HepG2 (cell line): ENCODE data around the gene NMRAL1. TPM values are rescaled to one million over a fixed set of nuclear protein-coding genes. Genes with fewer than 3 reads are reported as not detected.
A peak's percentile ranks its signal among the peaks of the same experiment; 100 is the strongest.

Experiments used
- ARID2 ChIP-seq: sonication (generic); formaldehyde crosslinking; IDR thresholded peaks from 2 replicates; pipeline ENCODE4 v1.8.1; 2022; ENCODE audit warnings: mild to moderate bottlenecking, missing genetic modification reagents, borderline replicate concordance
- ATF5 ChIP-seq: sonication (generic); formaldehyde crosslinking; IDR thresholded peaks from 2 replicates; pipeline ENCODE4 v1.4.0; 2020; ENCODE audit warnings: mild to moderate bottlenecking, low read depth, missing genetic modification reagents
- CENPX ChIP-seq: sonication (generic); formaldehyde crosslinking; IDR thresholded peaks from 2 replicates; pipeline ENCODE4 v1.9.0; 2021; ENCODE audit warnings: mild to moderate bottlenecking, missing genetic modification reagents, moderate library complexity
- DPF2 ChIP-seq: sonication (generic); formaldehyde crosslinking; IDR thresholded peaks from 2 replicates; pipeline ENCODE4 v1.4.0; 2020; ENCODE audit warnings: mild to moderate bottlenecking, low read depth, missing genetic modification reagents, borderline replicate concordance
- GABPB1 ChIP-seq: IDR thresholded peaks from 2 replicates; pipeline ENCODE4 v1.6.1; 2016; ENCODE audit warnings: mild to moderate bottlenecking, missing genetic modification reagents, moderate library complexity, missing compliant biosample characterization
- GLI4 ChIP-seq: sonication (generic); formaldehyde crosslinking; IDR thresholded peaks from 2 replicates; pipeline ENCODE4 v1.5.1; 2020; ENCODE audit warnings: missing genetic modification reagents, mild to moderate bottlenecking, moderate library complexity, borderline replicate concordance
- GPN1 ChIP-seq: sonication (generic); formaldehyde crosslinking; IDR thresholded peaks from 2 replicates; pipeline ENCODE4 v1.5.1; 2020; ENCODE audit warnings: missing genetic modification reagents, borderline replicate concordance
- GTF2F1 ChIP-seq: fragments of 150-350 bp; IDR thresholded peaks from 2 replicates; pipeline ENCODE4 v1.6.1; 2014; ENCODE audit warnings: low read length
- HDAC6 ChIP-seq: fragments of 200-600 bp; sonication (generic); IDR thresholded peaks from 2 replicates; pipeline ENCODE4 v1.7.0; 2017; ENCODE audit warnings: mild to moderate bottlenecking, antibody characterized with exemption, low read length, low read depth
- HMG20A ChIP-seq: IDR thresholded peaks from 2 replicates; pipeline ENCODE4 v1.6.1; 2016; ENCODE audit warnings: borderline replicate concordance
- KLF15 ChIP-seq: sonication (generic); formaldehyde crosslinking; IDR thresholded peaks from 2 replicates; pipeline ENCODE4 v1.8.1; 2023; ENCODE audit warnings: borderline replicate concordance, mild to moderate bottlenecking, inconsistent platforms, missing genetic modification reagents, mixed read lengths
- MYC ChIP-seq: sonication (generic); formaldehyde crosslinking; IDR thresholded peaks from 2 replicates; pipeline ENCODE4 v1.9.0; 2021; ENCODE audit warnings: missing genetic modification reagents, borderline replicate concordance
- NR2F6 ChIP-seq, 2 experiments: IDR thresholded peaks; 2 replicates each; pipeline ENCODE4 v1.6.1; 2016; ENCODE audit warnings: antibody characterized with exemption in 1 of 2, mild to moderate bottlenecking in 1 of 2
- PRMT3 ChIP-seq: sonication (generic); formaldehyde crosslinking; IDR thresholded peaks from 2 replicates; pipeline ENCODE4 v1.8.1; 2022; ENCODE audit warnings: low read depth, mild to moderate bottlenecking, moderate library complexity, missing genetic modification reagents, borderline replicate concordance
- TOE1 ChIP-seq: sonication (generic); formaldehyde crosslinking; IDR thresholded peaks from 2 replicates; pipeline ENCODE4 v1.4.0; 2020; ENCODE audit warnings: mild to moderate bottlenecking, missing genetic modification reagents
- TRIM24 ChIP-seq: sonication (generic); formaldehyde crosslinking; IDR thresholded peaks from 2 replicates; pipeline ENCODE4 v1.8.0; 2022; ENCODE audit warnings: mild to moderate bottlenecking, missing genetic modification reagents
- YEATS2 ChIP-seq: sonication (generic); formaldehyde crosslinking; IDR thresholded peaks from 2 replicates; pipeline ENCODE4 v1.4.0; 2020; ENCODE audit warnings: missing genetic modification reagents, borderline replicate concordance
- ZNF326 ChIP-seq: sonication (generic); formaldehyde crosslinking; IDR thresholded peaks from 2 replicates; pipeline ENCODE4 v1.4.0; 2020; ENCODE audit warnings: missing genetic modification reagents, borderline replicate concordance
- ZNF441 ChIP-seq: sonication (generic); formaldehyde crosslinking; IDR thresholded peaks from 2 replicates; pipeline ENCODE4 v1.7.0; 2021; ENCODE audit warnings: missing genetic modification reagents, borderline replicate concordance
- ZNF484 ChIP-seq: sonication (generic); formaldehyde crosslinking; IDR thresholded peaks from 2 replicates; pipeline ENCODE4 v1.5.1; 2020; ENCODE audit warnings: mild to moderate bottlenecking, low read depth, missing genetic modification reagents, borderline replicate concordance
- ZNF557 ChIP-seq: sonication (generic); formaldehyde crosslinking; IDR thresholded peaks from 2 replicates; pipeline ENCODE4 v1.4.0; 2020; ENCODE audit warnings: missing genetic modification reagents
- ZNF747 ChIP-seq: sonication (generic); formaldehyde crosslinking; IDR thresholded peaks from 2 replicates; pipeline ENCODE4 v1.8.1; 2023; ENCODE audit warnings: missing genetic modification reagents, mild to moderate bottlenecking, borderline replicate concordance
- ZNF75D ChIP-seq: sonication (generic); formaldehyde crosslinking; IDR thresholded peaks from 2 replicates; pipeline ENCODE4 v1.8.1; 2023; ENCODE audit warnings: missing genetic modification reagents, mild to moderate bottlenecking, borderline replicate concordance
- ZSCAN21 ChIP-seq: sonication (generic); formaldehyde crosslinking; IDR thresholded peaks from 2 replicates; pipeline ENCODE4 v1.8.0; 2022; ENCODE audit warnings: mild to moderate bottlenecking, missing genetic modification reagents, moderate library complexity, borderline replicate concordance
- ZZZ3 ChIP-seq: sonication (generic); formaldehyde crosslinking; IDR thresholded peaks from 2 replicates; pipeline ENCODE4 v1.4.0; 2020; ENCODE audit warnings: missing genetic modification reagents, mild to moderate bottlenecking, borderline replicate concordance
- polyA plus RNA-seq, 8 experiments: library from polyadenylated mRNA; depleted of rRNA in 3 of 8; stranded (reverse) in 7 of 8; unstranded in 1 of 8; fragments of >200 nt; fragmentation: Illumina TruSeq in 4 of 8; extraction: Trizol in 4 of 8; gene quantifications; 2 replicates each; pipeline versions ENCODE4 v1.2.1 to v1.2.3, GENCODE V29; 2011 to 2016; ENCODE audit warnings: low read depth in 4 of 8, missing spikeins in 1 of 8, mixed read lengths in 1 of 8; ENCODE audit not compliant: insufficient read depth in 1 of 8
- total RNA-seq, 5 experiments: library from RNA; depleted of rRNA; stranded (reverse); fragments of >200 nt; fragmentation: Illumina TruSeq; extraction: Trizol; gene quantifications; 2 replicates each; pipeline ENCODE4 v1.2.3, GENCODE V29; 2016; ENCODE audit warnings: low read depth in 1 of 5
- TF ChIP-seq, protein P1 (sequence below): sonication (generic); formaldehyde crosslinking; IDR thresholded peaks from 2 replicates; pipeline ENCODE4 v1.4.0; 2020; ENCODE audit warnings: mild to moderate bottlenecking, missing genetic modification reagents
- TF ChIP-seq, protein P2 (sequence below): sonication (generic); formaldehyde crosslinking; conservative IDR thresholded peaks from 2 replicates; pipeline ENCODE4 v1.5.0; 2020; ENCODE audit warnings: missing genetic modification reagents

The NMRAL1 gene
- total and polyA plus RNA-seq, 2 of the 13 experiments (the other 11 are each of a cell fraction or from before 2014, with no cell fraction given): 30.8 to 33.1 TPM

DNA sequence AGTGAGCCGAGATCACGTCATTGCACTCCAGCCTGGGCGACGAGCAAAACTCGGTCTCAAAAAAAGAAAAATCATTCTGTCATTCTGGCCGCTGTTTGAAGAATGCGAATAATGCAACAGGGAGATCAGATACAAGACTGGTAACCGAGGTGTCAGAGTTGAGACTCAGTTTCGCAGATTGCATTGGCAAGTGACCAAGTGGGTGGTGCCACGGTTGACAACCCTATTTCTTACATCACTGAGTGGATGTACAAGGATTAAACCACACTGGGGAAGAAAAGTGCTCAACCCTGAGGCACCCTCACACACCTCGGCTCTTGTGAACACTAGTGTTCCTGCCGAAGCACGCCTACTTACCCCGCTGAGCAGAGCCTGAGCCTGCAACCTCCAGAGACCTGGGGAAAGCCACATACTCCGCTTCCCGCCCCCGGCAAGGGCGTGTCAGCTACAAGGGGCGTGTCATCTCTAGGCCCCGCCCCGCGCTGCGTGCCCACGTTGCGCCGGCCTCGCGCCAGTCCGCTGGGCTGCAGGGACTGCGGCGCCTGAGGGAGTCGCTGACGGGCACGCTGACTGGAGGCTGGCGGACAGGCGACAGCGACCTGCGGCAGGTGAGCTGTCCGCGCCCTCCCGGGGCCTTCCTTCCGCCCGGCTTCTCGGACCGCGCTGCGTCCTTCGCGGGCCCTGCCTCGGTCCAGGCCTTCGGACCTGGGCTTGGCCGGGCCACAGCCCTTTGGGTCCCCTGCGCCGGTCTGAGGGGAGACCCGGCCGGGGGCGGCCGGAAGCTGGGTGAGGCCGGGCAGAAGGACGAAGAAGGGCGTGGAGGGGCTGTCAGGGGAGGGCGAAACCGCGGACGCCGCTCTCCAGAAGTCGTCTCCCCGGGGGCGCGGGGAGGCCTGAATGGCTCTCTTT lies 1.7 kb upstream of the NMRAL1 start, which contains the start of gene HMOX2 (continued):
- peak; percentile 87 for TF ChIP-seq GABPB1 (CRISPR knock-in tag)
- no peak for TF ChIP-seq ARID2 (CRISPR knock-in tag)
- no peak for TF ChIP-seq ZNF326
- no peak for TF ChIP-seq ZNF557 (CRISPR knock-in tag)
- TF ChIP-seq MYC (CRISPR knock-in tag): peak; percentile 93
- no peak for TF ChIP-seq NR2F6 (IDR thresholded peaks at IDR 0.05)
- TF ChIP-seq NR2F6 (CRISPR knock-in tag; IDR thresholded peaks at IDR 0.05): peak; percentile 35; the same call in 1 of the 2 replicates
- peak; percentile 75; the same call in 1 of the 2 replicates for TF ChIP-seq ZSCAN21 (CRISPR knock-in tag)
- TF ChIP-seq ZNF747 (CRISPR knock-in tag): peak; percentile 76; the same call in 1 of the 2 replicates
- TF ChIP-seq ZNF75D (CRISPR knock-in tag): no peak
- TF ChIP-seq TRIM24 (CRISPR knock-in tag): no peak
- no peak for TF ChIP-seq CENPX (CRISPR knock-in tag)
- TF ChIP-seq HDAC6: no peak
- TF ChIP-seq TOE1 (CRISPR knock-in tag): no peak
- no peak for TF ChIP-seq KLF15 (CRISPR knock-in tag)
- no peak for TF ChIP-seq GTF2F1
- TF ChIP-seq GLI4 (CRISPR knock-in tag): 0 out of 2 replicates have a peak, but pooled peaks have one; percentile 55
- TF ChIP-seq, protein P1, sequence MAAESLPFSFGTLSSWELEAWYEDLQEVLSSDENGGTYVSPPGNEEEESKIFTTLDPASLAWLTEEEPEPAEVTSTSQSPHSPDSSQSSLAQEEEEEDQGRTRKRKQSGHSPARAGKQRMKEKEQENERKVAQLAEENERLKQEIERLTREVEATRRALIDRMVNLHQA (CRISPR knock-in tag): no peak
- TF ChIP-seq YEATS2: peak; percentile 73; the same call in 1 of the 2 replicates
- TF ChIP-seq ZZZ3 (CRISPR knock-in tag): no peak
- TF ChIP-seq PRMT3: peak; percentile 54; the same call in 1 of the 2 replicates
- TF ChIP-seq ZNF484 (CRISPR knock-in tag): no peak
- TF ChIP-seq ATF5 (CRISPR knock-in tag): peak; percentile 65; the same call in 1 of the 2 replicates
- no peak for TF ChIP-seq DPF2 (CRISPR knock-in tag)
- no peak for TF ChIP-seq HMG20A (CRISPR knock-in tag)
- peak; percentile 78; the same call in 1 of the 2 replicates for TF ChIP-seq ZNF441 (CRISPR knock-in tag)
- TF ChIP-seq, protein P2, sequence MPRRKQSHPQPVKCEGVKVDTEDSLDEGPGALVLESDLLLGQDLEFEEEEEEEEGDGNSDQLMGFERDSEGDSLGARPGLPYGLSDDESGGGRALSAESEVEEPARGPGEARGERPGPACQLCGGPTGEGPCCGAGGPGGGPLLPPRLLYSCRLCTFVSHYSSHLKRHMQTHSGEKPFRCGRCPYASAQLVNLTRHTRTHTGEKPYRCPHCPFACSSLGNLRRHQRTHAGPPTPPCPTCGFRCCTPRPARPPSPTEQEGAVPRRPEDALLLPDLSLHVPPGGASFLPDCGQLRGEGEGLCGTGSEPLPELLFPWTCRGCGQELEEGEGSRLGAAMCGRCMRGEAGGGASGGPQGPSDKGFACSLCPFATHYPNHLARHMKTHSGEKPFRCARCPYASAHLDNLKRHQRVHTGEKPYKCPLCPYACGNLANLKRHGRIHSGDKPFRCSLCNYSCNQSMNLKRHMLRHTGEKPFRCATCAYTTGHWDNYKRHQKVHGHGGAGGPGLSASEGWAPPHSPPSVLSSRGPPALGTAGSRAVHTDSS: no peak
- 0 out of 2 replicates have a peak, but pooled peaks have one; percentile 37 for TF ChIP-seq GPN1 (CRISPR knock-in tag)
